ENCODE data around the gene RNASEL.
"Not testable (repeated sequence)": the region's sequence is repeated elsewhere in the genome, so short reads cannot be mapped to it uniquely, and the experiment has no call there.

Gene RNASEL

GRCh38 chr1:182555493-182555892 is 33.6 kb downstream of the RNASEL start:
- no peak for DNase-seq

DNA sequence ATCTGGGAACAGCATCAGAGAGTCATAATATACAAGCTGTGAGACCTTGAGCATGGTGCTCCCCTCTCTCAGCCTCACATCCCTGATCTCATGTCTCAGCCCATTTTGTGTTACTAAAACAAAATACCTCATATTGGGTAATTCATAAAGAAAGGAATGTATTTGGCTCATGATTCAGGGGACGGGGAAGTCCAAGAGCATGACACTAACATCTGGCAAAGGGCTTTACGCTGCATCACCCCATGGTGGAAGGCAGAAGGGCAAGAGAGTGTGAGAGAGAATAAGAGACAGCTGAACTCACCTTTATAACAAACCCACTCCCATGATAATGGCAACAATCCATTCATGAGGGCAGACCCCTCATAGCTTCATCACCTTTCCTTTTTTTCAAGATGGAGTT is 36.5 kb downstream of the RNASEL start:
- DNase-seq: no peak

GRCh38 chr1:182549811-182550210 is 39.2 kb downstream of the RNASEL start:
- no peak for DNase-seq

DNA sequence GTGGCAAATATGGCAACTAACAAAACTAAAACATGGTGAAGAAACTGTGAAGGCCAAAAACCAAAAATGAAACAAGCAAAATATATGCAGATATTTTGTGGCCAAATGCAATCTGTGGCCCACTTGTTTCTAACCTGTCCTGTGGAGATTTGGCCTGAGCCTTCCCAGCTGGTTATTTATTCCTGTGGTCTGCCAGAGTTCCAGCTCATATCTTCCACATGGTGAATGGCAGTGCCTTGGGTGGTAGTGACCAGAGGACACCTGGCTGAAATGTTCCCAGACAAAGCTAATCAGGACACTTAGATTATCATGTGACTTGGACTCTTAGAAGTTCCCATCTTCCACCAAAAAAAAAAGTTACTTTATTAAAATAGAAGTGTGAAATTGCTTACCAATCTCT is 39.7 kb downstream of the RNASEL start:
- no peak for DNase-seq

DNA sequence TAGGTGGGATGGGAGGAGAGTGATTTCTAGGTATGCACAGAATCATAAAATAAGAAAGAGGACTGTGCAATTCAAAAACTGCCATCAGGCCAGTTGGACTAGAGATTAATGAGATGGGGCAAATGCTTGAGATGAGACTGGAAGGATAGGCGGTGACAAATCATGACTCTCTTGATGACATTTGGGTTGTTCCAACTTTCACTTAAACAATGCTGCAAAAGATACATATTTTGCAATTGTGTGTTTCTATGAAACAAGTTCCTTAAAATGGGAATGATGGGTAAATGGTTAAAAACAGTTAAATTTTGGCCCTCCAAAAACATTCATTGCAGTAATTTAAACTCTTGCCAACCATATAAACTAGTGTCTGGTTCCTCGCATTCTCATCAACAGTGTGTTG is 55.2 kb downstream of the RNASEL start:
- no peak for DNase-seq

DNA sequence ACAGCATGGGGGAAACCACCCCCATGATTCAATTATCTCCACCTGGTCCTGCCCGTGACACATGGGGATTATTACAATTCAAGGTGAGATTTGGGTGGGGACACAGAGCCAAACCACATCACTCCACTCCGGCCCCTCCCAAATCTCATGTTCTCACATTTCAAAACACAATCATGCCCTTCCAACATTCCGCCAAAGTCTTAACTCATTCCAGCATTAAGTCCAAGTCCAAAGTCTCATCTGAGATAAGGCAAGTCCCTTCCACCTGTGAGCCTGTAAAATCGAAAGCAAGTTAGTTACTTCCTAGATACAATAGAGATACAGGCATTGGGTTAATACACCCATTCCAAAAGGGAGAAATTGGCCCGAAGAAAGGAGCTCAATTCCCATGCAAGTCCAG is 60.9 kb downstream of the RNASEL start:
- not testable (repeated sequence) for DNase-seq

DNA sequence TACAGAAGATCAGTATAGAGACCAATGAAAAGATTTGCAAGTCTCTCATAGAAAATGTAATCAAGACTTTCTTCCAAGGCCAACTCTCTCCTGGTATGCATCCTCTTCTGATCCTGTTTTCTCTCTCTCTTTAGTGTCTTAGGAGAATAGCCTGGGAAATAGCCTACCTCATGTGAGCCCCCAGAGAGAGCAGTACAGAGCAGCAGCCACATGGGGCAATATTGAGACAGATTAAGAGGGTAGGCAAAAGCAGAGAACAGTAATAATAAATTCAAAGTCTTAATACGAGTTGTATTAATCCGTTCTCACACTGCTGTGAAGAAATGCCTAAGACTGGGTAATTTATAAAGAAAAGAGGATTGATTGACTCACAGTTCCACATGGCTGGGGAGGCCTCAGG is 61.4 kb downstream of the RNASEL start:
- DNase-seq: no peak

GRCh38 chr1:182525342-182525741 is 63.7 kb downstream of the RNASEL start:
- DNase-seq: no peak
